HEK293 (cell line): Measurements from ENCODE around the gene NOL7.

Source experiments
- CTCF ChIA-PET: fragments of 350-600 bp; formaldehyde crosslinking; extraction: SDS; loops from one replicate; lab custom pipeline; 2021; ENCODE audit warnings: antibody characterized with exemption; lab: Yijun Ruan, JAX
- POLR2A ChIA-PET: fragments of 300-600 bp; formaldehyde crosslinking; extraction: SDS; loops from one replicate; lab custom pipeline; 2020; ENCODE audit warnings: antibody characterized with exemption, inconsistent platforms; lab: Yijun Ruan, JAX
- H3K27ac ChIP-seq: fragments of 200-500 bp; sonication (Bioruptor generic); 2 replicates; pipeline ENCODE4 v1.5.1; 2014; ENCODE audit warnings: low read depth, low read length, control low read depth, inconsistent platforms; ENCODE audit errors: extremely low read depth
- H3K36me3 ChIP-seq, 2 experiments: fragments of 200-500 bp in 1 of 2; sonication (Bioruptor generic) in 1 of 2; 1 replicate in 1 of 2; 2 replicates in 1 of 2; pipeline ENCODE4 v1.5.1; 2014 to 2017; ENCODE audit warnings: inconsistent platforms in 2 of 2, low read length in 2 of 2; ENCODE audit not compliant: control insufficient read depth in 2 of 2, insufficient read depth in 1 of 2
- H3K4me1 ChIP-seq: fragments of 200-500 bp; sonication (Bioruptor generic); 2 replicates; pipeline ENCODE4 v1.5.1; 2014; ENCODE audit warnings: mild to moderate bottlenecking, low read length, inconsistent platforms; ENCODE audit not compliant: control insufficient read depth, insufficient read depth
- H3K4me3 ChIP-seq: 2 replicates; pipeline ENCODE4 v1.5.1; 2011; ENCODE audit warnings: low read depth, mild to moderate bottlenecking, control low read depth, low read length, moderate library complexity
- H3K9me3 ChIP-seq: fragments of 200-500 bp; sonication (Bioruptor generic); 2 replicates; pipeline ENCODE4 v1.5.1; 2014; ENCODE audit warnings: low read depth, low read length, inconsistent platforms; ENCODE audit not compliant: control insufficient read depth, insufficient read depth
- HOXA7 ChIP-seq: sonication (generic); formaldehyde crosslinking; IDR thresholded peaks from 2 replicates; pipeline ENCODE4 v1.8.1; 2022; ENCODE audit warnings: missing genetic modification reagents, borderline replicate concordance
- KLF1 ChIP-seq: fragments of 450-650 bp; formaldehyde crosslinking; IDR thresholded peaks from 2 replicates; pipeline ENCODE4 v1.5.1; 2016; ENCODE audit warnings: missing biosample characterization, missing genetic modification characterization
- KLF7 ChIP-seq: fragments of 450-650 bp; formaldehyde crosslinking; IDR thresholded peaks from 2 replicates; pipeline ENCODE4 v1.5.1; 2016; ENCODE audit warnings: missing biosample characterization, missing genetic modification characterization, borderline replicate concordance
- ZBTB17 ChIP-seq: fragments of 450-650 bp; formaldehyde crosslinking; IDR thresholded peaks from 2 replicates; pipeline ENCODE4 v1.5.1; 2016; ENCODE audit warnings: missing biosample characterization, missing genetic modification characterization
- ZBTB7A ChIP-seq: fragments of 450-650 bp; formaldehyde crosslinking; IDR thresholded peaks from 2 replicates; pipeline ENCODE4 v1.5.1; 2016; ENCODE audit warnings: low read depth, missing biosample characterization, missing genetic modification characterization
- ZNF23 ChIP-seq: fragments of 450-650 bp; formaldehyde crosslinking; IDR thresholded peaks from 2 replicates; pipeline ENCODE4 v1.5.1; 2016; ENCODE audit warnings: missing biosample characterization, missing genetic modification characterization, borderline replicate concordance
- ZNF24 ChIP-seq: fragments of 450-650 bp; formaldehyde crosslinking; IDR thresholded peaks from 2 replicates; pipeline ENCODE4 v1.5.1; 2016; ENCODE audit warnings: missing biosample characterization, missing genetic modification characterization
- ZNF433 ChIP-seq: fragments of 450-650 bp; formaldehyde crosslinking; IDR thresholded peaks from 2 replicates; pipeline ENCODE4 v1.5.1; 2016; ENCODE audit warnings: missing biosample characterization, missing genetic modification characterization, low read depth
- ZNF529 ChIP-seq: fragments of 450-650 bp; formaldehyde crosslinking; IDR thresholded peaks from 2 replicates; pipeline ENCODE4 v1.5.1; 2017; ENCODE audit warnings: missing genetic modification characterization, missing biosample characterization; ENCODE audit not compliant: insufficient replicate concordance
- ZNF530 ChIP-seq: fragments of 450-650 bp; formaldehyde crosslinking; IDR thresholded peaks from 2 replicates; pipeline ENCODE4 v1.5.1; 2016; ENCODE audit warnings: low read depth, missing biosample characterization, missing genetic modification characterization
- ZNF610 ChIP-seq: fragments of 450-650 bp; formaldehyde crosslinking; IDR thresholded peaks from 2 replicates; pipeline ENCODE4 v1.5.1; 2016; ENCODE audit warnings: missing biosample characterization, missing genetic modification characterization, borderline replicate concordance
- ZSCAN30 ChIP-seq: fragments of 450-650 bp; IDR thresholded peaks from 2 replicates; pipeline ENCODE4 v1.5.1; 2018; ENCODE audit warnings: missing biosample characterization, mild to moderate bottlenecking, missing genetic modification characterization, moderate library complexity
- TF ChIP-seq, protein P1 (sequence below): fragments of 450-650 bp; formaldehyde crosslinking; IDR thresholded peaks from 2 replicates; pipeline ENCODE4 v1.5.1; 2016; ENCODE audit warnings: missing biosample characterization, missing genetic modification characterization
- TF ChIP-seq, protein P2 (sequence below): fragments of 450-650 bp; formaldehyde crosslinking; conservative IDR thresholded peaks from 2 replicates; pipeline ENCODE4 v1.5.1; 2016; ENCODE audit warnings: low read depth, missing biosample characterization, missing genetic modification characterization
- TF ChIP-seq, protein P3 (sequence below): fragments of 450-650 bp; formaldehyde crosslinking; IDR thresholded peaks from 2 replicates; pipeline ENCODE4 v1.5.1; 2016; ENCODE audit warnings: missing biosample characterization, missing genetic modification characterization
- TF ChIP-seq, protein P4 (sequence below): fragments of 450-650 bp; formaldehyde crosslinking; IDR thresholded peaks from 2 replicates; pipeline ENCODE4; 2016; ENCODE audit warnings: missing biosample characterization, missing genetic modification characterization

Gene NOL7

DNA sequence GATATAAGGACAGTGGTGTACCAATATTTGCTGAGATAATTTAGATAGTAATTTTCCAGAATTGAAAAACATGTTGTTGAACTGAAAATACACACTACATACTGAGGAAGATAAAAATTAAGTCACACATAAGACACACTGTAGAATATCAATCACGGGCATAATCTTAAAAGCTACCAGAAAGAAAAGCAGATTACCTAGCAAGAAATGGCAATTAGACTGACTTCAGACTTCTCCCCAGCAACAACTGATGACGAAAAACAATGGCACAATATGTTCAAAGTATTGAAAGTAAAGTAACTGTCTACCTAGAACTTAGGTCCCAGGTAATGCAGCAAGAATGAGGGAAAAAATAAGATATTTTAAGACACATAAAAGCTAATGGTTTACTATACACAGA, 46.5 kb downstream of the NOL7 start:
- POLR2A ChIA-PET, result no interaction called here
- H3K9me3 ChIP-seq, result no peaks in the 10 kb centered on the region
- peaks cover 24% of the 10 kb centered on the region for H3K4me1 ChIP-seq
- CTCF ChIA-PET, result interaction anchor here (0.7 to 0.9 kb wide), 3 partner anchors 20 to 46 kb away, joined by 3 to 4 read pairs (median 3); partner anchors contain the start of gene NOL7
- no peak overlapping the region for H3K4me3 ChIP-seq
- no peak for TF ChIP-seq ZBTB17 (tag by site-specific recombination)
- TF ChIP-seq ZNF433, result no peak
- TF ChIP-seq ZNF529 (tag by site-specific recombination), result no peak
- TF ChIP-seq, protein P1, sequence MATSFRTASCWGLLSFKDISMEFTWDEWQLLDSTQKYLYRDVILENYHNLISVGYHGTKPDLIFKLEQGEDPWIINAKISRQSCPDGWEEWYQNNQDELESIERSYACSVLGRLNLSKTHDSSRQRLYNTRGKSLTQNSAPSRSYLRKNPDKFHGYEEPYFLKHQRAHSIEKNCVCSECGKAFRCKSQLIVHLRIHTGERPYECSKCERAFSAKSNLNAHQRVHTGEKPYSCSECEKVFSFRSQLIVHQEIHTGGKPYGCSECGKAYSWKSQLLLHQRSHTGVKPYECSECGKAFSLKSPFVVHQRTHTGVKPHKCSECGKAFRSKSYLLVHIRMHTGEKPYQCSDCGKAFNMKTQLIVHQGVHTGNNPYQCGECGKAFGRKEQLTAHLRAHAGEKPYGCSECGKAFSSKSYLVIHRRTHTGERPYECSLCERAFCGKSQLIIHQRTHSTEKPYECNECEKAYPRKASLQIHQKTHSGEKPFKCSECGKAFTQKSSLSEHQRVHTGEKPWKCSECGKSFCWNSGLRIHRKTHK (tag by site-specific recombination), result no peak
- TF ChIP-seq ZBTB7A (tag by site-specific recombination), result no peak
- no peak for TF ChIP-seq ZNF23
- no peak for TF ChIP-seq HOXA7 (CRISPR knock-in tag)
- TF ChIP-seq ZNF24 (tag by site-specific recombination), result no peak
- TF ChIP-seq ZSCAN30, result no peak
- TF ChIP-seq, protein P2, sequence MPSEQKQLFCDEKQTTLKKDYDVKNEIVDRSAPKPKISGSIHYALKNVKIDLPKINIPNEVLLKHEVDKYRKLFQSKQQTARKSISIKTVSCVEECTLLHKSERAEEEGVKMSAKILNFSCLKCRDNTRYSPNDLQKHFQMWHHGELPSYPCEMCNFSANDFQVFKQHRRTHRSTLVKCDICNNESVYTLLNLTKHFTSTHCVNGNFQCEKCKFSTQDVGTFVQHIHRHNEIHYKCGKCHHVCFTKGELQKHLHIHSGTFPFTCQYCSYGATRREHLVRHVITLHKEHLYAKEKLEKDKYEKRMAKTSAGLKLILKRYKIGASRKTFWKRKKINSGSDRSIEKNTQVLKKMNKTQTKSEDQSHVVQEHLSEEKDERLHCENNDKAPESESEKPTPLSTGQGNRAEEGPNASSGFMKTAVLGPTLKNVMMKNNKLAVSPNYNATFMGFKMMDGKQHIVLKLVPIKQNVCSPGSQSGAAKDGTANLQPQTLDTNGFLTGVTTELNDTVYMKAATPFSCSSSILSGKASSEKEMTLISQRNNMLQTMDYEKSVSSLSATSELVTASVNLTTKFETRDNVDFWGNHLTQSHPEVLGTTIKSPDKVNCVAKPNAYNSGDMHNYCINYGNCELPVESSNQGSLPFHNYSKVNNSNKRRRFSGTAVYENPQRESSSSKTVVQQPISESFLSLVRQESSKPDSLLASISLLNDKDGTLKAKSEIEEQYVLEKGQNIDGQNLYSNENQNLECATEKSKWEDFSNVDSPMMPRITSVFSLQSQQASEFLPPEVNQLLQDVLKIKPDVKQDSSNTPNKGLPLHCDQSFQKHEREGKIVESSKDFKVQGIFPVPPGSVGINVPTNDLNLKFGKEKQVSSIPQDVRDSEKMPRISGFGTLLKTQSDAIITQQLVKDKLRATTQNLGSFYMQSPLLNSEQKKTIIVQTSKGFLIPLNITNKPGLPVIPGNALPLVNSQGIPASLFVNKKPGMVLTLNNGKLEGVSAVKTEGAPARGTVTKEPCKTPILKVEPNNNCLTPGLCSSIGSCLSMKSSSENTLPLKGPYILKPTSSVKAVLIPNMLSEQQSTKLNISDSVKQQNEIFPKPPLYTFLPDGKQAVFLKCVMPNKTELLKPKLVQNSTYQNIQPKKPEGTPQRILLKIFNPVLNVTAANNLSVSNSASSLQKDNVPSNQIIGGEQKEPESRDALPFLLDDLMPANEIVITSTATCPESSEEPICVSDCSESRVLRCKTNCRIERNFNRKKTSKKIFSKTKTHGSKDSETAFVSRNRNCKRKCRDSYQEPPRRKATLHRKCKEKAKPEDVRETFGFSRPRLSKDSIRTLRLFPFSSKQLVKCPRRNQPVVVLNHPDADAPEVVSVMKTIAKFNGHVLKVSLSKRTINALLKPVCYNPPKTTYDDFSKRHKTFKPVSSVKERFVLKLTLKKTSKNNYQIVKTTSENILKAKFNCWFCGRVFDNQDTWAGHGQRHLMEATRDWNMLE (tag by site-specific recombination), result no peak
- no peak for TF ChIP-seq KLF1 (tag by site-specific recombination)
- TF ChIP-seq, protein P3, sequence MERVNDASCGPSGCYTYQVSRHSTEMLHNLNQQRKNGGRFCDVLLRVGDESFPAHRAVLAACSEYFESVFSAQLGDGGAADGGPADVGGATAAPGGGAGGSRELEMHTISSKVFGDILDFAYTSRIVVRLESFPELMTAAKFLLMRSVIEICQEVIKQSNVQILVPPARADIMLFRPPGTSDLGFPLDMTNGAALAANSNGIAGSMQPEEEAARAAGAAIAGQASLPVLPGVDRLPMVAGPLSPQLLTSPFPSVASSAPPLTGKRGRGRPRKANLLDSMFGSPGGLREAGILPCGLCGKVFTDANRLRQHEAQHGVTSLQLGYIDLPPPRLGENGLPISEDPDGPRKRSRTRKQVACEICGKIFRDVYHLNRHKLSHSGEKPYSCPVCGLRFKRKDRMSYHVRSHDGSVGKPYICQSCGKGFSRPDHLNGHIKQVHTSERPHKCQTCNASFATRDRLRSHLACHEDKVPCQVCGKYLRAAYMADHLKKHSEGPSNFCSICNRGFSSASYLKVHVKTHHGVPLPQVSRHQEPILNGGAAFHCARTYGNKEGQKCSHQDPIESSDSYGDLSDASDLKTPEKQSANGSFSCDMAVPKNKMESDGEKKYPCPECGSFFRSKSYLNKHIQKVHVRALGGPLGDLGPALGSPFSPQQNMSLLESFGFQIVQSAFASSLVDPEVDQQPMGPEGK (tag by site-specific recombination), result no peak
- TF ChIP-seq ZNF530, result no peak
- TF ChIP-seq, protein P4, sequence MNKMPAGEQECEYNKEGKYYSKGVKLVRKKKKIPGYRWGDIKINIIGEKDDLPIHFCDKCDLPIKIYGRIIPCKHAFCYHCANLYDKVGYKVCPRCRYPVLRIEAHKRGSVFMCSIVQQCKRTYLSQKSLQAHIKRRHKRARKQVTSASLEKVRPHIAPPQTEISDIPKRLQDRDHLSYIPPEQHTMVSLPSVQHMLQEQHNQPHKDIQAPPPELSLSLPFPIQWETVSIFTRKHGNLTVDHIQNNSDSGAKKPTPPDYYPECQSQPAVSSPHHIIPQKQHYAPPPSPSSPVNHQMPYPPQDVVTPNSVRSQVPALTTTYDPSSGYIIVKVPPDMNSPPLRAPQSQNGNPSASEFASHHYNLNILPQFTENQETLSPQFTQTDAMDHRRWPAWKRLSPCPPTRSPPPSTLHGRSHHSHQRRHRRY (tag by site-specific recombination), result no peak
- no peak for TF ChIP-seq ZNF610
- TF ChIP-seq KLF7 (tag by site-specific recombination), result no peak
- H3K27ac ChIP-seq, result no peak overlapping the region
- peaks cover 0 to 3% of the 10 kb centered on the region in 2 experiments; a peak in 1 of 3 replicates for H3K36me3 ChIP-seq
